NCI-H748 (cell line): Measurements from ENCODE around the gene BLTP3B.

Experiments used
- DNase-seq: peaks from one replicate; lab custom pipeline; 2025; ENCODE audit not compliant: unreplicated experiment; lab: John Stamatoyannopoulos, UW

BLTP3B gene

GRCh38 chr12:100123316-100124095 is 19.2 kb downstream of the BLTP3B start:
- no peak for DNase-seq

DNA sequence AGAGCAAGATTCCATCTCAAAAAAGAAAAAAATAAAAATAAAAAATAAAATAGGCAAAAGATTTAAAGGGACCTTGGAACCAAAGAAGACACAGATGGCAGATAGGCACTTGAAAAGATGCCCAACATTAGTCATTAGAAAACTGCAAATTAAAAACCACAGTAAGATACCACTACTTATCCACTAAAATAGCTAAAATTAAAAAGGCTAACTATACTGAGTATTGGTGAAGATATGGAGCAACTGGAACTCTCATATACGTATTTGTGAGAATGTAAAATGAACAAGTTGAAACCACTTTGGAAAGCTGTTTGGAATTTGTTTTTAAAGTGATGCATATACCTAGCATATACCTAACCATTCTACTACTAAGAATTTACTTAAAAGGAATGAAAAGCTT is 22.3 kb downstream of the BLTP3B start:
- no peak for DNase-seq

GRCh38 chr12:100115291-100115690 is 27.4 kb downstream of the BLTP3B start:
- no peak for DNase-seq

DNA sequence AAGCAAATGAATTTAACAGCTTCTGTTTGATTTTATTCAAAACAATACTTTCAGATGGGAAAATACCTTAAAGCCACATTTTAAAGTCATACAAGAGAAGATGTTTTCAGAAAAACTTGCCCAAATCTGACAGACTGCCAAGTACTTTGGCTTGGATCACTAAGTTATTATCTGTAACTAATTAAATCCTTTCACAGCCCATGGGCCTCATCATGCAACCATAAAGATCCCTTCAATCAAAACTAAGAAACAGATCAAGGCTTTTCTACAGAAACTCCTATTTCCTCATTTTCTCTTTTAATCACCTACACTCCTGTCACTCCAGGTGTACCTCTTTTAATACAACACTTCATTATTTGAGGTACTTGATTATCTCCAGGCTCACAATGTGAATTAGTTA is 28.1 kb downstream of the BLTP3B start:
- no peak for DNase-seq

DNA sequence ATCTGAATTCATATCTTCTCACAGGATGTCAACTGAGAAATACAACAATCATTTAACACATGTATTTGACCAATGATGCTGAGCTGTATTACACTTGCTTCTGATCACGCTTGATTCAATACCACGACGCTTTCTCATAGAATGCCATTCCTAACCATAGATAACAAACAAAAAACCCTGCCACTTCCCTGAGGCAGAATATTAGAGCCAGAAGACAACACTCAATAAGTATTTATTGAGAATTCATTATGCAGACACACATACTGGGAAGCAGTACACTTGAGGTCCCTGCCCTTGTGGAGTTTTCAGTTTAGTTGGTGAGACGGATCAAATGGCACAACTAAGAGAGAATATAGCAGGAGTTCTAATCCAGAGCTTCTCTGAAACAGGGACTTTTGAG is 32.4 kb downstream of the BLTP3B start:
- no peak for DNase-seq

GRCh38 chr12:100106861-100107260 is 35.8 kb downstream of the BLTP3B start:
- DNase-seq = no peak

GRCh38 chr12:100105661-100106060 is 37.0 kb downstream of the BLTP3B start:
- DNase-seq = no peak

- DNase-seq = no peak
Observed at GRCh38 chr12:100101000-100101399, 41.7 kb downstream of the BLTP3B start.
